ENCODE measurements around the gene MED26. TPM values are rescaled to one million over a fixed set of nuclear protein-coding genes. Genes with fewer than 3 reads are reported as not detected.

MED26 gene
- total and polyA plus RNA-seq, 9 of the 15 experiments (the other 6 are each of a cell fraction or from before 2014, with no cell fraction given), result 0.71 to 15.1 (median 6.2) TPM

- peak; percentile 97 for TF ChIP-seq HNRNPLL (IDR thresholded peaks at IDR 0.05; ENCODE audit: low read depth, low read length, poor library complexity, severe bottlenecking)
- no peak for TF ChIP-seq SMC3 (conservative IDR thresholded peaks at IDR 0.05; ENCODE audit: insufficient read depth, low read depth, low read length)
- peak; percentile 74 for TF ChIP-seq PHF20 (IDR thresholded peaks at IDR 0.05; ENCODE audit: partially characterized antibody)
- peak; percentile 76 for TF ChIP-seq C11orf30 (IDR thresholded peaks at IDR 0.05; ENCODE audit: low read depth)
- no peak for TF ChIP-seq GATAD2A (IDR thresholded peaks at IDR 0.05)
- peak; percentile 98 for TF ChIP-seq GABPA (tag; conservative IDR thresholded peaks at IDR 0.05; ENCODE audit: low read depth)
- TF ChIP-seq ZNF431 (CRISPR knock-in tag; IDR thresholded peaks at IDR 0.05), result no peak
- peak; percentile 18; the same call in 1 of the 2 replicates for TF ChIP-seq TAF7 (tag; IDR thresholded peaks at IDR 0.05)
- peak; percentile 25 for TF ChIP-seq CHD1 (IDR thresholded peaks at IDR 0.05; ENCODE audit: low read length)
- TF ChIP-seq, protein P1, sequence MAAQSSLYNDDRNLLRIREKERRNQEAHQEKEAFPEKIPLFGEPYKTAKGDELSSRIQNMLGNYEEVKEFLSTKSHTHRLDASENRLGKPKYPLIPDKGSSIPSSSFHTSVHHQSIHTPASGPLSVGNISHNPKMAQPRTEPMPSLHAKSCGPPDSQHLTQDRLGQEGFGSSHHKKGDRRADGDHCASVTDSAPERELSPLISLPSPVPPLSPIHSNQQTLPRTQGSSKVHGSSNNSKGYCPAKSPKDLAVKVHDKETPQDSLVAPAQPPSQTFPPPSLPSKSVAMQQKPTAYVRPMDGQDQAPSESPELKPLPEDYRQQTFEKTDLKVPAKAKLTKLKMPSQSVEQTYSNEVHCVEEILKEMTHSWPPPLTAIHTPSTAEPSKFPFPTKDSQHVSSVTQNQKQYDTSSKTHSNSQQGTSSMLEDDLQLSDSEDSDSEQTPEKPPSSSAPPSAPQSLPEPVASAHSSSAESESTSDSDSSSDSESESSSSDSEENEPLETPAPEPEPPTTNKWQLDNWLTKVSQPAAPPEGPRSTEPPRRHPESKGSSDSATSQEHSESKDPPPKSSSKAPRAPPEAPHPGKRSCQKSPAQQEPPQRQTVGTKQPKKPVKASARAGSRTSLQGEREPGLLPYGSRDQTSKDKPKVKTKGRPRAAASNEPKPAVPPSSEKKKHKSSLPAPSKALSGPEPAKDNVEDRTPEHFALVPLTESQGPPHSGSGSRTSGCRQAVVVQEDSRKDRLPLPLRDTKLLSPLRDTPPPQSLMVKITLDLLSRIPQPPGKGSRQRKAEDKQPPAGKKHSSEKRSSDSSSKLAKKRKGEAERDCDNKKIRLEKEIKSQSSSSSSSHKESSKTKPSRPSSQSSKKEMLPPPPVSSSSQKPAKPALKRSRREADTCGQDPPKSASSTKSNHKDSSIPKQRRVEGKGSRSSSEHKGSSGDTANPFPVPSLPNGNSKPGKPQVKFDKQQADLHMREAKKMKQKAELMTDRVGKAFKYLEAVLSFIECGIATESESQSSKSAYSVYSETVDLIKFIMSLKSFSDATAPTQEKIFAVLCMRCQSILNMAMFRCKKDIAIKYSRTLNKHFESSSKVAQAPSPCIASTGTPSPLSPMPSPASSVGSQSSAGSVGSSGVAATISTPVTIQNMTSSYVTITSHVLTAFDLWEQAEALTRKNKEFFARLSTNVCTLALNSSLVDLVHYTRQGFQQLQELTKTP (IDR thresholded peaks at IDR 0.05; ENCODE audit: low read depth in 1 of 2, partially characterized antibody in 2 of 2), result no peak
- no peak for TF ChIP-seq TAL1 (IDR thresholded peaks at IDR 0.05)
- TF ChIP-seq, protein P2, sequence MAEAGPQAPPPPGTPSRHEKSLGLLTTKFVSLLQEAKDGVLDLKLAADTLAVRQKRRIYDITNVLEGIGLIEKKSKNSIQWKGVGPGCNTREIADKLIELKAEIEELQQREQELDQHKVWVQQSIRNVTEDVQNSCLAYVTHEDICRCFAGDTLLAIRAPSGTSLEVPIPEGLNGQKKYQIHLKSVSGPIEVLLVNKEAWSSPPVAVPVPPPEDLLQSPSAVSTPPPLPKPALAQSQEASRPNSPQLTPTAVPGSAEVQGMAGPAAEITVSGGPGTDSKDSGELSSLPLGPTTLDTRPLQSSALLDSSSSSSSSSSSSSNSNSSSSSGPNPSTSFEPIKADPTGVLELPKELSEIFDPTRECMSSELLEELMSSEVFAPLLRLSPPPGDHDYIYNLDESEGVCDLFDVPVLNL (CRISPR knock-in tag; IDR thresholded peaks at IDR 0.05; ENCODE audit: low read depth), result peak; percentile 11; the same call in 1 of the 2 replicates
- TF ChIP-seq ETV1 (tag; conservative IDR thresholded peaks at IDR 0.05; ENCODE audit: low read depth), result peak; percentile 79
- no peak for TF ChIP-seq ZNF239 (CRISPR knock-in tag; IDR thresholded peaks at IDR 0.05)
- TF ChIP-seq E2F3 (CRISPR knock-in tag; IDR thresholded peaks at IDR 0.05), result peak; percentile 85
- TF ChIP-seq, protein P3, sequence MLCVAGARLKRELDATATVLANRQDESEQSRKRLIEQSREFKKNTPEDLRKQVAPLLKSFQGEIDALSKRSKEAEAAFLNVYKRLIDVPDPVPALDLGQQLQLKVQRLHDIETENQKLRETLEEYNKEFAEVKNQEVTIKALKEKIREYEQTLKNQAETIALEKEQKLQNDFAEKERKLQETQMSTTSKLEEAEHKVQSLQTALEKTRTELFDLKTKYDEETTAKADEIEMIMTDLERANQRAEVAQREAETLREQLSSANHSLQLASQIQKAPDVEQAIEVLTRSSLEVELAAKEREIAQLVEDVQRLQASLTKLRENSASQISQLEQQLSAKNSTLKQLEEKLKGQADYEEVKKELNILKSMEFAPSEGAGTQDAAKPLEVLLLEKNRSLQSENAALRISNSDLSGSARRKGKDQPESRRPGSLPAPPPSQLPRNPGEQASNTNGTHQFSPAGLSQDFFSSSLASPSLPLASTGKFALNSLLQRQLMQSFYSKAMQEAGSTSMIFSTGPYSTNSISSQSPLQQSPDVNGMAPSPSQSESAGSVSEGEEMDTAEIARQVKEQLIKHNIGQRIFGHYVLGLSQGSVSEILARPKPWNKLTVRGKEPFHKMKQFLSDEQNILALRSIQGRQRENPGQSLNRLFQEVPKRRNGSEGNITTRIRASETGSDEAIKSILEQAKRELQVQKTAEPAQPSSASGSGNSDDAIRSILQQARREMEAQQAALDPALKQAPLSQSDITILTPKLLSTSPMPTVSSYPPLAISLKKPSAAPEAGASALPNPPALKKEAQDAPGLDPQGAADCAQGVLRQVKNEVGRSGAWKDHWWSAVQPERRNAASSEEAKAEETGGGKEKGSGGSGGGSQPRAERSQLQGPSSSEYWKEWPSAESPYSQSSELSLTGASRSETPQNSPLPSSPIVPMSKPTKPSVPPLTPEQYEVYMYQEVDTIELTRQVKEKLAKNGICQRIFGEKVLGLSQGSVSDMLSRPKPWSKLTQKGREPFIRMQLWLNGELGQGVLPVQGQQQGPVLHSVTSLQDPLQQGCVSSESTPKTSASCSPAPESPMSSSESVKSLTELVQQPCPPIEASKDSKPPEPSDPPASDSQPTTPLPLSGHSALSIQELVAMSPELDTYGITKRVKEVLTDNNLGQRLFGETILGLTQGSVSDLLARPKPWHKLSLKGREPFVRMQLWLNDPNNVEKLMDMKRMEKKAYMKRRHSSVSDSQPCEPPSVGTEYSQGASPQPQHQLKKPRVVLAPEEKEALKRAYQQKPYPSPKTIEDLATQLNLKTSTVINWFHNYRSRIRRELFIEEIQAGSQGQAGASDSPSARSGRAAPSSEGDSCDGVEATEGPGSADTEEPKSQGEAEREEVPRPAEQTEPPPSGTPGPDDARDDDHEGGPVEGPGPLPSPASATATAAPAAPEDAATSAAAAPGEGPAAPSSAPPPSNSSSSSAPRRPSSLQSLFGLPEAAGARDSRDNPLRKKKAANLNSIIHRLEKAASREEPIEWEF (CRISPR knock-in tag; IDR thresholded peaks at IDR 0.05), result no peak
- peak; percentile 64 for TF ChIP-seq SP1 (CRISPR knock-in tag; IDR thresholded peaks at IDR 0.05)
Measured at GRCh38 chr19:16542045-16542909, 85.7 kb downstream of the MED26 start, which contains the start of gene CHERP (continued).

Data from K562 (cell line).